Measurements from ENCODE around the gene LIN37. TPM values are rescaled to one million over a fixed set of nuclear protein-coding genes. Genes with fewer than 3 reads are reported as not detected.

Gene LIN37
- total RNA-seq, 1 donor: 9.0 TPM

DNA sequence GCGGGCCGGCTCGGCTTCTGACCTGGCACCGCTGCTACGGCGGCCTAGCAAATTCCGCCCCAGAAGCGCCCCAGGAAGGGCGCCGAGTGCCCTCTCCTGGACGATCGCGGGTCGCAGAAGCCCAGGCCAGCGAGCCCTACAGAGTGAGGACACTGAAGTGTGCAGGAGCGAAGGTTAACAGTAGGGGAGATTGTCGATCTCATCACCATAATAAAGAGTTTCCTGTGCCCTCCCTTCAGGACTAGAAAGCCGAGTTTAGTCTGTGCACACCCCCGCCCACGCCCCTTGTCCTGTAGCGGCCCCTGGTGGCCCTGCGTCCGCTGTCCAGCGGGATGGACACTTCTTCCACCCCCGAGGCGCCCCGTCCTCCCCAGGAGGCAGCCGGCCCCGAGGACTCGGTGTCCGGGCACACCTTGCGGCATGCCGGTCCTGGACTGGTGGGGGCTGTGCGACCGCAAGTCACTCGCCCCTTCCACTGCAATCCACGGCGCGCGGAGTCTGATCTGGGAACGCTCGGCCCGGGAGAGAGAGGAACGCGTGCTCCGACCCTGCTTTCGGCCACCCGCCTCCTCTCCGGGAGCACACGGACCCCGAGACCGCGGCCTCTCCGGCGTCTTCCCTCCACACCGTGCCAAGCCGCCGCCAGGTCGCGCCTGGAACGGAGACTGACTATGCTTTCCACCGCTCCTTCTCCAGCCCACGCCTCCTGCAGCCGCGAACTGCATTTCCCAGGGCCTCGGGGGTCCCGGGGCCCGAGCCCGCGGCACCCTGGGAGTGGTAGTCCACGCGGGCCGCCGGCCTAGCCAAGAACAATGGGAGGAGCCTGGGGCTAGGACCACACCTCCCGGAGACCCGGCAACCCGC lies 31.3 kb upstream of the LIN37 start:
- Histone ChIP-seq H3K79me2 (ENCODE audit: insufficient read depth, low read length) (peaks cover 39% of the 10 kb centered on the region), H3K27me3 (ENCODE audit: insufficient read depth, low read length) (no peaks in the 10 kb centered on the region), H3K36me3 (ENCODE audit: insufficient read depth, low read length) (peaks cover 12% of the 10 kb centered on the region), H3K4me2 (ENCODE audit: insufficient read depth, low read length) (peak overlapping the region; percentile 89), H3K27ac (ENCODE audit: low read depth, low read length) (peak overlapping the region; percentile 20), H3K4me1 (ENCODE audit: insufficient read depth, low read length) (peaks cover 17% of the 10 kb centered on the region), H2AFZ (ENCODE audit: low read length) (peak overlapping the region; percentile 96), H4K20me1 (ENCODE audit: insufficient read depth, low read length) (peaks cover 25% of the 10 kb centered on the region), H3K9me3 (ENCODE audit: low read depth, low read length) (no peaks in the 10 kb centered on the region), H3K4me3 (ENCODE audit: insufficient read depth, low read length) (peak overlapping the region; percentile 80)
- peak; percentile 100 for DNase-seq (ENCODE audit: insufficient read length, low spot score, missing footprints)
- TF ChIP-seq, protein P1, sequence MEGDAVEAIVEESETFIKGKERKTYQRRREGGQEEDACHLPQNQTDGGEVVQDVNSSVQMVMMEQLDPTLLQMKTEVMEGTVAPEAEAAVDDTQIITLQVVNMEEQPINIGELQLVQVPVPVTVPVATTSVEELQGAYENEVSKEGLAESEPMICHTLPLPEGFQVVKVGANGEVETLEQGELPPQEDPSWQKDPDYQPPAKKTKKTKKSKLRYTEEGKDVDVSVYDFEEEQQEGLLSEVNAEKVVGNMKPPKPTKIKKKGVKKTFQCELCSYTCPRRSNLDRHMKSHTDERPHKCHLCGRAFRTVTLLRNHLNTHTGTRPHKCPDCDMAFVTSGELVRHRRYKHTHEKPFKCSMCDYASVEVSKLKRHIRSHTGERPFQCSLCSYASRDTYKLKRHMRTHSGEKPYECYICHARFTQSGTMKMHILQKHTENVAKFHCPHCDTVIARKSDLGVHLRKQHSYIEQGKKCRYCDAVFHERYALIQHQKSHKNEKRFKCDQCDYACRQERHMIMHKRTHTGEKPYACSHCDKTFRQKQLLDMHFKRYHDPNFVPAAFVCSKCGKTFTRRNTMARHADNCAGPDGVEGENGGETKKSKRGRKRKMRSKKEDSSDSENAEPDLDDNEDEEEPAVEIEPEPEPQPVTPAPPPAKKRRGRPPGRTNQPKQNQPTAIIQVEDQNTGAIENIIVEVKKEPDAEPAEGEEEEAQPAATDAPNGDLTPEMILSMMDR (IDR thresholded peaks at IDR 0.05; ENCODE audit: extremely low read depth, low read depth, low read length): peak; percentile 78

DNA sequence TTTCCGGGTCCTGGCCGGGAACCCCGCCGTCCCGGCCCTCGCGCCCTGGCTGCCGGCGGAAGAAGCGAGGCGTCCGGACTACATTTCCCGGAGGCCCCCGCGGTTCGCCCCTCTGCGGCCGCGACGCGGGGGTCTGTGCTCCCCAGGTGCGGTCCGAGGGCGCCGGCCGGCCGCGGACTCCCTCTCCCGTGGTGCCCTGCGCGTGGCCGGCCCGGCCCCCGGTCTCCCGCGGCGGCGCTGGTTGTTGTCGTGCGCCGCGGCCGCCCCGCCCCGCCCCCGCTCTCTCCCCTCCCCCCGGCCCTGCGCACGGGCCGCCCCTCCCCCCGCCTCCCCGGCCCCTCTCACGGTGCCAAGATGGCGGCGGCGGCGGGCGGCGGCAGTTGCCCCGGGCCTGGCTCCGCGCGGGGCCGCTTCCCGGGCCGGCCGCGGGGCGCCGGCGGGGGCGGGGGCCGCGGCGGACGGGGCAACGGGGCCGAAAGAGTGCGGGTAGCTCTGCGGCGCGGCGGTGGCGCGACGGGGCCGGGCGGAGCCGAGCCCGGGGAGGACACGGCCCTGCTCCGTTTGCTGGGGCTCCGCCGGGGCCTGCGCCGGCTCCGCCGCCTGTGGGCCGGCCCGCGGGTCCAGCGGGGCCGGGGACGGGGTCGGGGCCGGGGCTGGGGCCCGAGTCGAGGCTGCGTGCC lies 30.6 kb upstream of the LIN37 start, which contains the start of gene KMT2B:
Gene KMT2B, plus strand, starts transcription at position 339 of the 680 bp plus-strand sequence. Its CDS starts 16 bp downstream, at position 355.
- H3K36me3 ChIP-seq (ENCODE audit: insufficient read depth, low read length): peaks cover 20% of the 10 kb centered on the region
- peaks cover 25% of the 10 kb centered on the region for H4K20me1 ChIP-seq (ENCODE audit: insufficient read depth, low read length)
- TF ChIP-seq, protein P1 (IDR thresholded peaks at IDR 0.05; ENCODE audit: extremely low read depth, low read depth, low read length): no peak
- H3K4me3 ChIP-seq (ENCODE audit: insufficient read depth, low read length): peak within 1 kb of the TSS; percentile 90
- H3K4me1 ChIP-seq (ENCODE audit: insufficient read depth, low read length): peaks cover 17% of the 10 kb centered on the region
- peak within 1 kb of the TSS; percentile 56 for H3K27ac ChIP-seq (ENCODE audit: low read depth, low read length)
- H2AFZ ChIP-seq (ENCODE audit: low read length): peak within 1 kb of the TSS; percentile 96
- H3K27me3 ChIP-seq (ENCODE audit: insufficient read depth, low read length): no peaks in the 10 kb centered on the region
- peak within 1 kb of the TSS; percentile 89 for H3K4me2 ChIP-seq (ENCODE audit: insufficient read depth, low read length)
- DNase-seq (ENCODE audit: insufficient read length, low spot score, missing footprints): peak; percentile 100
- peaks cover 47% of the 10 kb centered on the region for H3K79me2 ChIP-seq (ENCODE audit: insufficient read depth, low read length)
- H3K9me3 ChIP-seq (ENCODE audit: low read depth, low read length): no peaks in the 10 kb centered on the region

DNA sequence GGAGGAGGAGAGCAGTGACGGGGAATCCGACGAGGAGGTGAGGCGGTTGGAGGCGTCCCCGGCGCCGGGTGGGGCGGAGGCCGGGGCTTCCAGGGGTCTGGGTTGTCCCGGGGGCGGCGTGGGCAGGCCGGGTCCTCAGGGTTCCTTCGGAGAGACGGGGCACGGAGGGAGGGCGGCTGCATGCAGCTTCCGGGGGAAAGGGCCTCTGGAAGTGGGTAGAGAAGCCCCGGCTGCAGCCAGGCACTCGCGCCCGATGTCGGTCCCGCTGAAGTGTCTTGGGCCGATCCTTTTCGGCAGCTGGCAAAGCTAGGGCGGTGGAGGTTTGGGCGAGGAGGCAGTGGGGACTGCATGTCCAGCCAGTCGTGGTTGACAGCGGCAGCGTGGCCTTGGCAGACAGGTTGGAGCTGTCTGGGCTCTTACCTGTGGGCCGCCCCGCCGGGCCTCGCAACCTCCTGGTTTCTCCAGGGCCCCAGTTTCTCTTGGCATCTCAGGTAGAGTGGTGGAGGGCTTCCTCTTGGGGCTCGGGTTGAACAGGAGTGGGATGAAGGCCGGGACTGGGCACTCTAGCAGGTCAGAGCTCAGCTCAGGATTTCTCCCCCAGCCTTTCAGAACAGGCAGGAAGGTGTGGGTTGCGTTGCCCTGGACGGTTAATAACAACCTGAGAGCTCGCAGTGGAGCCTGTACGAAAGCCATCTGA lies 29.9 kb upstream of the LIN37 start:
- Histone ChIP-seq H3K4me3 (ENCODE audit: insufficient read depth, low read length) (peak overlapping the region; percentile 90), H3K27me3 (ENCODE audit: insufficient read depth, low read length) (no peaks in the 10 kb centered on the region), H3K79me2 (ENCODE audit: insufficient read depth, low read length) (peaks cover 50% of the 10 kb centered on the region), H2AFZ (ENCODE audit: low read length) (peak overlapping the region; percentile 29), H3K36me3 (ENCODE audit: insufficient read depth, low read length) (peaks cover 27% of the 10 kb centered on the region), H3K4me1 (ENCODE audit: insufficient read depth, low read length) (peaks cover 17% of the 10 kb centered on the region), H3K27ac (ENCODE audit: low read depth, low read length) (peak overlapping the region; percentile 56), H3K4me2 (ENCODE audit: insufficient read depth, low read length) (peak overlapping the region; percentile 84), H4K20me1 (ENCODE audit: insufficient read depth, low read length) (peaks cover 25% of the 10 kb centered on the region), H3K9me3 (ENCODE audit: low read depth, low read length) (no peaks in the 10 kb centered on the region)
- peak; percentile 96 for DNase-seq (ENCODE audit: insufficient read length, low spot score, missing footprints)
- TF ChIP-seq, protein P1 (IDR thresholded peaks at IDR 0.05; ENCODE audit: extremely low read depth, low read depth, low read length): no peak
